HG02981 (cell line): ENCODE data around the gene SRRM4.
"Not testable (repeated sequence)": the region's sequence is repeated elsewhere in the genome, so short reads cannot be mapped to it uniquely, and the experiment has no call there.

Source experiments
- ATAC-seq: cut with Tn5 transposase; IDR thresholded peaks from one replicate; pipeline ENCODE4 v1.9.1; 2021; ENCODE audit warnings: mild to moderate bottlenecking, moderate library complexity; ENCODE audit not compliant: unreplicated experiment

The SRRM4 gene

DNA sequence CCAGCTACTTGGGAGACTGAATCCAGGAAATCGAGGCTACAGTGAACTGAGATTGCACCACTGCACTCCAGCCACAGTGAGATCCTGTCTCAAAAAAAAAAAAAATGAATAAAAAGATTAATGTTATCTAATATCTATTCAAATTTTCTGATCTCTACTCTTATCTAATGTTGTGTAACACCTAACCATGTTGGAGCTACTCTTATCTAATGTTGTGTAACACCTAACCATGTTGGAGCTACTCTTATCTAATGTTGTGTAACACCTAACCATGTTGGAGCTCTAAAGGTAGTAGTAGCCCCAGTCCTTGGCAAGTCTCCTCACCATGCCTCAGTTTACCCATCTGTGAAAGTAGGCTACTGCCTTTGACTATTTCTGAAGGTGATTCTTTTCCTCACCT lies 26.9 kb downstream of the SRRM4 start:
- ATAC-seq, result not testable (repeated sequence)

DNA sequence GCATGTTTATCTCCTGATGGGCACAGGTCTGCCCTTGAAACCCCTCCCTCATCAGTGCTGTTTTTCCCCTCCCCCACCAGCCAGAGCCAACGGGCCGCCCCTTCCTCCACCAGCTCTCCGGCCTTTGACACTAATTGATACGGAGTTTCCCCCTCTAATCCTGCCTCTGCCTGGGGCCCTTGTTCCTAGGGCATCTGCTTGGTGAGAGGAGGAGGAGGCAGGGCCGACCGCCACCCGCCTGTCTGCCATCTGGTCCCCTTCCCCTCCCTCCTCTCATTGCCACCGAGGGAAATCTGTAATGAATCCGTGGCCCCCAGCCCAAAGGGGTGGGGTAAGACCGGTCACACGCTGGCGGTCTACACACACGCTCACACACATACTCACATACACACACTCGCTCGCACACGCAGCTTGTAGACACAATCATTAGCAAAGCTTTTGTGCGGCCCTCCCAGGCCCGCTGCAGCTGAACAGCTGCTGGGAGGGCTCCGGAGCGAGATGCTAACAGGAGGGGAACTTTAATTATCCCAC lies 27.4 kb downstream of the SRRM4 start:
- ATAC-seq, result no peak

DNA sequence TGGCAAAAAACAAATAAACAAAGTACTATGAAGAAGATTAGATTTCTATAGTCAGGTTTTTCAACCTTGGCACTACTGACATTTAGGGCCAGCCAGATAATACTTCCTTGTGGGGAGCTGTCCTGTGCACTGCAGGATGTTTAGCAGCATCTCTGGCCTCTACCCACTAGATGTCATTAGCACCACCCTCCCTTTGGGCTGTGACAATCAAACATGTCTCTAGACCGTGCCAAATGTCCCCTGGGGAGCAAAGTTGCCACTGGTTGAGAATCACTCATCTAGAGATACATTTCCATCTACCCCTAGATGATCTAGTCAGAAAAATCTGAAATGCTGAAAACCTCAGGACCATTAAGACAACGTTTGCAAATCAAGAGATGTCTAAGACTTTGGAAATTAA lies 29.9 kb downstream of the SRRM4 start:
- no peak for ATAC-seq

- no peak for ATAC-seq
Measured at GRCh38 chr12:119012179-119012578, 30.8 kb downstream of the SRRM4 start.

GRCh38 chr12:119013023-119013422 lies 31.7 kb downstream of the SRRM4 start:
- no peak for ATAC-seq

DNA sequence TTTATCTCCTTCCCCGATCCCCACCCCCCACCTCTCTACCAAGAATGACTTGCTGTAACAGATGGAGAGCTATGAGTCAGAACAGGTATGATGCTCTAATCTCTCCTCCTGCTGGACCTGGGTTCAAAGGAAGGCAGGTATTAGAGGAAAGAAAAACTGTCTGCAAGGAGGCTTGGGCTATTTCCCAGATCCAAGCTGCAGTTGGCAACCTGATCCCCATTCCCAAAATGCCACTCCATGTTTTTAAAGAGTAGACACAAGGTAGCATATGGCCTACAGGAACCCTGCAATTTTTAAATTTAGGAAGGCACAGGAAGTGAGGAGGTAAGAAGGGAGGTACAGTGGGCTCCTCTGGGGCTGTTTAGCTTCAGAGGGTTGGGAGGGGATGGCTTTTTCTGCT lies 33.0 kb downstream of the SRRM4 start:
- no peak for ATAC-seq

GRCh38 chr12:119016715-119017114 lies 35.4 kb downstream of the SRRM4 start:
- ATAC-seq, result no peak

DNA sequence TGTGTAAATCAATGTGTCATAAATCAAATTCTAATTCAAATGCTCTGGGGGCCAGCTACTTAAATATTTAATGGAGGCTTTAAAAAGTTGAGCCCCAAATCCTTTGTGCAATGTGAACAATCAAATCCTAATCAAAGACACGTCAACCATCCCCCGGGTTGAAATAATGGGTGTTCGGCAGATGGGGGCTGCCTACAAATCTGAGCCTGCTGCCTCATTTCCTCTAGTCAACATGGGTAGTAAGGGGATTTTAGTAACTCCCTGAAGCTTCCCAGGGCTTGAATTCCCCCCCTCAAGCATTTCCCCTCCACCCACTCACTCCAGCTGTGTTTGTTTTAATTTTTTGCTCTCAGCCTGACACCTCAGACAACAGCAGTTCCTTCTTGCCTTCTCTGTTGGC lies 37.8 kb downstream of the SRRM4 start:
- ATAC-seq, result no peak

GRCh38 chr12:119020406-119021360 lies 39.3 kb downstream of the SRRM4 start:
- no peak for ATAC-seq

- no peak for ATAC-seq
Measured at GRCh38 chr12:119024356-119024755, 43.0 kb downstream of the SRRM4 start.

DNA sequence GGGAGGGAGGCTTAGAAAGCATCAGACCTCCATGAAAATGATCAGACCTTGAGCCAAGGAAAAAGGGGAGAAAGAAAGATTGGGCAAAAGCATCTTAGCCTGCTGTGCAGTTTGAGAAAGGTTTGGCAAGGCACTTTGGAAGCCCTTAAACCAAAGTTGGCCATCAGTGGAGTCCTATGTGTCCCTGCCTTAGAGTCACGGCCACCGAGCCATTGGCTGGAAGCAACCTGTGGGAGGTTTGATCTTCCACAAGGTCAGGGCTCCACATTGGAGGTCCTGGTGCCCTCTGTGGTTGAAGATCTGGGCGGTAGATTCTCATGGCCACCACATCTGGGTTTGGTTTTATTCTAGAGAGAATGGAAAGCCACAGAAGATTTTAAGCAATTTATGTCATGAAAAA lies 44.4 kb downstream of the SRRM4 start:
- no peak for ATAC-seq

GRCh38 chr12:119033332-119033731 lies 52.0 kb downstream of the SRRM4 start:
- ATAC-seq, result not testable (repeated sequence)

DNA sequence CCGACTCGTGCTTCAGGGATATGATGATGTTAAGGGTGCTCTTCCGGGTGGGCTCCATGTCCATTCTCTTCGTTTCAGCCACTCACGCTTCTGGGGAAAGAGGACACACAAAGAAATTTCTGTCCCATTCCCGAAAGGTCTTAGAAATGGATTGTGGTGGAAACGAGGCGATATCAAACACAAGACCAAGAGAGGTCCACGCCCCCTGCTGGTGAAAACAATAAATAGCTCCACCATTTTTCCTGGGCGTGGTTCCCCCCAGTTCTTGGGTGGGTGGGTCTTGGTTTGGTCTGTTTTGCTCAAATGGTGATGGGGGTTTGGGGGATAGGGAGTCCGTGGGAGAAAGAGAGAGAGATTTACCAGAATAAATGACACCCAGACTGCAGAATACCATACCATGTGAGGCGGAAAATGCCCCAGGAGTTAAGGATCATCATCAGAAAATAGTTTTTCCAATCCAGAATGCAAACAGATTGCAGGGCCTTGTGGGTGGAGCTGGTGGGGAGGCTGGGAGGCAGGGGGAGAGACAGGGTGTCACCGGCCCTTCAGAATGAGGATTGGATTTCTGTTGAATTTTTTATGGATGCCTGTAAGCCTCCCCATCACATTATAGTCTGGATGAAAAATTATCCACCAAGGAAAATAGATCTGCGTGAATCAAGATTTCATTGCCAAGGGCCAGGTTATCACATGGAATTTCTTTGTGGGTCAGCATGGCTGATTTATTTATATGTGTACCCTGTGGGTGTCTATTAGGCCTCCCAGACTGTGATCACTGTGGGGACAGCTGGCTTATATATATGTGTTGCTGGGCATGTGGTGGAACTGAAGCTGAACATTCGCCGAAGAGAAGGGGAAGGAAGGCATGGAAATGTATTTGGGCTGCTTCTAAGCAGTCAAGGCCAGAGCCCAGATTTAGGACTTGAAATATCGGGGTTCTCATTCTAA lies 55.8 kb downstream of the SRRM4 start:
- no peak for ATAC-seq

DNA sequence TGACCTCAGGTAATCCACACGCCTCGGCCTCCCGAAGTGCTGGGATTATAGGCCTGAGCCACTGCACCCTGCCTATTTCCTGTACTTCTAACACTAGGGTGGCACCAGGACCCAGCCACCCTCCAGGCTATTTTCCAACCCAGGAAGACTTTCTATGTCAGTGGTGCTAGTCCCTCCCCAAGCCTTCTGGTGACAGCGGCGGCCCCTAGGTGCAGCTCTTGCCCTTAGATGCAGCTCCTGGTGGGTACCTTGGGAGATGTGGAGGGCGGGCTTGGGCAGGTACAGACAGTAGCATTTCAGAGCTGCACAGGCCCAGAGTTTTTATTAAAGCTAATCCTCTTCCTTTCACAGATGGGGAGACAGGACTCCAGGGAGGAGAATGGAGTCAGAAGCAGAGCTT lies 62.8 kb downstream of the SRRM4 start:
- ATAC-seq, result no peak

- no peak for ATAC-seq
Measured at GRCh38 chr12:119047641-119048040, 66.3 kb downstream of the SRRM4 start.

DNA sequence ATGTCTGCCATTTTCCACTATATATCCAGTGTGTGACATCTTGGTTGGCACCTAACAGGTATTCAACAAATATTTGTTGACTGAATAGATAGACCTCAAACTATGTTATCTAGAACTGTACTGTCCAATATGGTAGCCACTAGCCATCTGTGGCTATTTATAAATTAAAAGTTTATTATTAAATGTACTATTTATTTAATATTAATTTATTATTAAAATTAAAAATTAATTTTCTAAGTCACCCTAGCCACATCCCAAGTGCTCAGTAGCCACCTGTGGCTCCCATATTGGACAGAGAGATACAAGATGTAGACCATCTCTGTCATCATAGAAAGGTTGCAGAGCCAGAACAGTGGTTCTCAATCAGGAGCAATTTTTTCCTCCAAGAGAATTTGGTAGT lies 69.3 kb downstream of the SRRM4 start:
- ATAC-seq, result no peak

- no peak for ATAC-seq
Measured at GRCh38 chr12:119051474-119051873, 70.1 kb downstream of the SRRM4 start.

DNA sequence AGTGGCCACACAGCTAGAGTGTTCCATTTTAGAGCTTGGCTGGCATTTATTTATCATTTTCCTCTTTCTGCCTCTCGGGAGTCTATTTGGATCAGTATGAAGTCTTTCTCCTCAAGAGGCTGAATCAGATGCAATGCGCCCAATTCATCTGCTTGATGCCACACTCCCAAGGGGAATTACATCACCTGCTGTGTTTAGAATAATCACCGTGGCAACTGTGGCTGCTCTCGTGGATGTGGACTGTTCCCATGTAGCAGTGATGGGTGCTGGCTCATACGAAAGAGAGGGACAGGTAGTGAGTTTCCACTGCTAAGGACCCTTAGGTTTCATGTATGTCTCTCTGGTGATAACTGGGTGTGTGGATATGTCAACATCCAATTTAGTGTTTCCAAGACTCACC lies 70.7 kb downstream of the SRRM4 start:
- ATAC-seq, result no peak

- ATAC-seq, result no peak
Measured at GRCh38 chr12:119055977-119056376, 74.6 kb downstream of the SRRM4 start.

GRCh38 chr12:119060847-119061796 lies 79.8 kb downstream of the SRRM4 start:
- no peak for ATAC-seq
